Caco-2 (cell line): ENCODE data around the gene AP3B1. TPM values are rescaled to one million over a fixed set of nuclear protein-coding genes. Genes with fewer than 3 reads are reported as not detected.
"Not testable (repeated sequence)": the region's sequence is repeated elsewhere in the genome, so short reads cannot be mapped to it uniquely, and the experiment has no call there.

Source experiments
- BruUV-seq: library from RNA; stranded (reverse); fragments of 400-500 nt; replicated peaks from 2 replicates; lab custom pipeline; 2021; lab: Mats Ljungman, UMichigan
- CTCF ChIA-PET: fragments of 300-600 bp; sonication (Branson Sonifier 250); formaldehyde crosslinking; loops from one replicate; lab custom pipeline; 2022; ENCODE audit warnings: antibody characterized with exemption; lab: Charles Lee
- POLR2A ChIA-PET: fragments of 300-600 bp; sonication (Branson Sonifier 250); formaldehyde crosslinking; loops from one replicate; lab custom pipeline; 2022; ENCODE audit warnings: antibody characterized with exemption; lab: Charles Lee
- DNase-seq, 2 experiments: peaks; one replicate each; pipeline versions ENCODE4 v3.0.0 to v3.0.0-alpha.2; 2020 to 2022
- H3K27me3 ChIP-seq: replicated peaks from 2 replicates; pipeline ENCODE4 v1.6.0; 2011; ENCODE audit warnings: low read length; ENCODE audit not compliant: control insufficient read depth, insufficient read depth
- H3K36me3 ChIP-seq: 2 replicates; pipeline ENCODE4 v1.5.1; 2011; ENCODE audit warnings: low read length; ENCODE audit not compliant: control insufficient read depth, insufficient read depth
- H3K4me1 ChIP-seq: fragments of 250-450 bp; sonication (Bioruptor Pico); 2 replicates; pipeline ENCODE4 v1.5.1; 2020; ENCODE audit warnings: mild to moderate bottlenecking
- H3K4me3 ChIP-seq: 2 replicates; pipeline ENCODE4 v1.5.1; 2011; ENCODE audit warnings: low read depth, mild to moderate bottlenecking, control low read depth, low read length
- H3K9me3 ChIP-seq: fragments of 250-450 bp; sonication (Bioruptor Pico); 2 replicates; pipeline ENCODE4 v1.5.1; 2020; ENCODE audit warnings: mild to moderate bottlenecking, moderate library complexity
- H3K27ac Mint-ChIP-seq: one replicate; pipeline ENCODE4 v1.8.0; 2022; ENCODE audit warnings: mixed read lengths; ENCODE audit not compliant: unreplicated experiment
- H3K27me3 Mint-ChIP-seq: one replicate; pipeline ENCODE4 v1.8.0; 2022; ENCODE audit warnings: mixed read lengths; ENCODE audit not compliant: insufficient read depth, unreplicated experiment
- H3K36me3 Mint-ChIP-seq: one replicate; pipeline ENCODE4 v1.8.0; 2022; ENCODE audit warnings: mild to moderate bottlenecking, mixed read lengths; ENCODE audit not compliant: insufficient read depth, unreplicated experiment
- H3K4me1 Mint-ChIP-seq: one replicate; pipeline ENCODE4 v1.8.0; 2022; ENCODE audit warnings: low read depth, mixed read lengths; ENCODE audit not compliant: unreplicated experiment
- H3K4me3 Mint-ChIP-seq: one replicate; pipeline ENCODE4 v1.8.0; 2022; ENCODE audit warnings: mild to moderate bottlenecking, moderate library complexity, mixed read lengths; ENCODE audit not compliant: unreplicated experiment
- H3K9me3 Mint-ChIP-seq: one replicate; pipeline ENCODE4 v1.8.0; 2022; ENCODE audit warnings: mixed read lengths; ENCODE audit not compliant: unreplicated experiment
- CTCF ChIP-seq, 2 experiments: fragments of 200-600 bp in 1 of 2; IDR thresholded peaks; 1 replicate in 1 of 2; 2 replicates in 1 of 2; pipeline versions ENCODE4 v1.5.1 to v1.8.0; 2011 to 2022; ENCODE audit warnings: antibody characterized with exemption in 1 of 2, control low read depth in 1 of 2, inconsistent platforms in 1 of 2, low read depth in 1 of 2, low read length in 1 of 2, mild to moderate bottlenecking in 1 of 2, moderate library complexity in 1 of 2; ENCODE audit not compliant: insufficient read depth in 1 of 2, severe bottlenecking in 1 of 2, unreplicated experiment in 1 of 2
- intact Hi-C: fragments of 100-400 bp; cut with micrococcal nuclease; formaldehyde crosslinking; loops from one replicate; pipeline ENCODE4 v1.10.0; 2022; ENCODE audit not compliant: unreplicated experiment
- total RNA-seq: library from RNA; stranded (reverse); gene quantifications from 2 replicates; pipeline ENCODE4 v1.2.3, GENCODE V29; 2022

AP3B1 gene
- total RNA-seq, 1 experiment from 2014 or later, result 52.7 TPM

GRCh38 chr5:78066722-78067121, 227.8 kb downstream of the AP3B1 start:
- CTCF ChIA-PET, result interaction anchor here (1.3 kb wide), 1 partner anchor 61 kb away, joined by 3 read pairs; no protein-coding TSS in a partner anchor
- DNase-seq, BruUV-seq, H3K4me3 Mint-ChIP-seq, H3K9me3 ChIP-seq, H3K27me3 ChIP-seq, H3K4me1 ChIP-seq, H3K27ac Mint-ChIP-seq, H3K27me3 Mint-ChIP-seq, POLR2A ChIA-PET, H3K36me3 ChIP-seq, H3K4me3 ChIP-seq, intact Hi-C loops, H3K4me1 Mint-ChIP-seq: not testable (repeated sequence)
- H3K36me3 Mint-ChIP-seq, result peaks cover 11% of the 10 kb centered on the region
- H3K9me3 Mint-ChIP-seq, result peaks cover 27% of the 10 kb centered on the region

GRCh38 chr5:78065663-78066062, 228.8 kb downstream of the AP3B1 start:
- Histone ChIP-seq H3K27me3 (no peaks in the 10 kb centered on the region), H3K4me3 (no peak overlapping the region), H3K36me3 (no peaks in the 10 kb centered on the region; the same call in 1 of the 2 replicates), H3K4me1 (no peaks in the 10 kb centered on the region), H3K9me3 (0 out of 2 replicates have a peak, but pooled peaks cover 9% of the 10 kb centered on the region)
- POLR2A ChIA-PET, result no interaction called here
- Mint-ChIP-seq H3K4me1 (peaks cover 7% of the 10 kb centered on the region), H3K9me3 (peaks cover 27% of the 10 kb centered on the region), H3K36me3 (peaks cover 11% of the 10 kb centered on the region), H3K4me3 (no peak overlapping the region), H3K27me3 (no peaks in the 10 kb centered on the region), H3K27ac (no peak overlapping the region)
- BruUV-seq, result no TSS peak
- no peak for TF ChIP-seq CTCF (IDR thresholded peaks at IDR 0.05; ENCODE audit: insufficient read depth in 1 of 2, low read depth in 1 of 2, low read length in 1 of 2, severe bottlenecking in 1 of 2, unreplicated experiment in 1 of 2)
- intact Hi-C loops, result no loop called here
- CTCF ChIA-PET, result interaction anchor here (0.6 to 1.3 kb wide), 2 partner anchors 62 to 203 kb away, joined by 3 read pairs; no protein-coding TSS in a partner anchor
- peak; percentile 21 to 45 for DNase-seq

- Mint-ChIP-seq H3K27me3 (no peaks in the 10 kb centered on the region), H3K9me3 (peaks cover 27% of the 10 kb centered on the region), H3K4me1 (peaks cover 7% of the 10 kb centered on the region), H3K4me3 (no peak overlapping the region), H3K27ac (no peak overlapping the region), H3K36me3 (peaks cover 11% of the 10 kb centered on the region)
- no peak for TF ChIP-seq CTCF (IDR thresholded peaks at IDR 0.05; ENCODE audit: insufficient read depth in 1 of 2, low read depth in 1 of 2, low read length in 1 of 2, severe bottlenecking in 1 of 2, unreplicated experiment in 1 of 2)
- Histone ChIP-seq H3K4me3 (no peak overlapping the region), H3K4me1 (no peaks in the 10 kb centered on the region), H3K9me3 (0 out of 2 replicates have a peak, but pooled peaks cover 9% of the 10 kb centered on the region), H3K27me3 (no peaks in the 10 kb centered on the region), H3K36me3 (no peaks in the 10 kb centered on the region; the same call in 1 of the 2 replicates)
- intact Hi-C loops, result no loop called here
- CTCF ChIA-PET, result no interaction called here
- no peak for DNase-seq
- BruUV-seq, result no TSS peak
- POLR2A ChIA-PET, result no interaction called here
These were observed 229.5 kb downstream of the AP3B1 start for GRCh38 chr5:78064941-78065472.
